OCI-LY1 (cell line): ENCODE results near the gene CIAO1.

Experiments
- EZH2 ChIP-seq: fragments of 200-600 bp; sonication (generic), shearing (Covaris generic); IDR thresholded peaks from 2 replicates; pipeline ENCODE4 v1.8.0; 2017; ENCODE audit warnings: borderline replicate concordance, mixed run types, mild to moderate bottlenecking, antibody characterized with exemption, low read length, moderate library complexity, mixed read lengths
- TF ChIP-seq, protein P1 (sequence below): fragments of 200-600 bp; sonication (generic), shearing (Covaris generic); IDR thresholded peaks from 2 replicates; pipeline ENCODE4 v1.5.1; 2017; ENCODE audit warnings: mild to moderate bottlenecking, antibody characterized with exemption, low read length, moderate library complexity, mixed read lengths

DNA sequence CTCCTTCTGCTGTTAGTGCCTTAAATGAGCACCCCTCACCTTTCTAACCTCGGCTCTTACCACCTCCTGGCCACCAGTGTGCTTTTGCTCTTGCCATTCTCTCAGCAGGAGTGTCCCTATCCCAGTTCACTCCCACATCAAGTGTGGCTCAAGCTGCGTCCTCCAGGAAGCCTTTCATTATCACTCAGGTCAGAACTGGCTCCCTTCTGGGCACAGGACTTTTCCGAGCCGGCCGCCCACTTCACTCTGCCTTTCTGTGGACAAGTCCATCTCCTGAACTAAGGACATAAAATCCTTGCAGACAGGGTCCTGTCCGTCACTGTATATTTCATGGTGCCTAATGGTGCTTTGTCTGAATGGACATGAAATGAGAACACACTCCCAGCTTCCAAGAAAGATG lies 15.8 kb upstream of the CIAO1 start:
- TF ChIP-seq, protein P1, sequence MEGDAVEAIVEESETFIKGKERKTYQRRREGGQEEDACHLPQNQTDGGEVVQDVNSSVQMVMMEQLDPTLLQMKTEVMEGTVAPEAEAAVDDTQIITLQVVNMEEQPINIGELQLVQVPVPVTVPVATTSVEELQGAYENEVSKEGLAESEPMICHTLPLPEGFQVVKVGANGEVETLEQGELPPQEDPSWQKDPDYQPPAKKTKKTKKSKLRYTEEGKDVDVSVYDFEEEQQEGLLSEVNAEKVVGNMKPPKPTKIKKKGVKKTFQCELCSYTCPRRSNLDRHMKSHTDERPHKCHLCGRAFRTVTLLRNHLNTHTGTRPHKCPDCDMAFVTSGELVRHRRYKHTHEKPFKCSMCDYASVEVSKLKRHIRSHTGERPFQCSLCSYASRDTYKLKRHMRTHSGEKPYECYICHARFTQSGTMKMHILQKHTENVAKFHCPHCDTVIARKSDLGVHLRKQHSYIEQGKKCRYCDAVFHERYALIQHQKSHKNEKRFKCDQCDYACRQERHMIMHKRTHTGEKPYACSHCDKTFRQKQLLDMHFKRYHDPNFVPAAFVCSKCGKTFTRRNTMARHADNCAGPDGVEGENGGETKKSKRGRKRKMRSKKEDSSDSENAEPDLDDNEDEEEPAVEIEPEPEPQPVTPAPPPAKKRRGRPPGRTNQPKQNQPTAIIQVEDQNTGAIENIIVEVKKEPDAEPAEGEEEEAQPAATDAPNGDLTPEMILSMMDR, result no peak
- no peak for TF ChIP-seq EZH2
